Measurements from ENCODE around the gene TSPYL4.

The TSPYL4 gene

DNA sequence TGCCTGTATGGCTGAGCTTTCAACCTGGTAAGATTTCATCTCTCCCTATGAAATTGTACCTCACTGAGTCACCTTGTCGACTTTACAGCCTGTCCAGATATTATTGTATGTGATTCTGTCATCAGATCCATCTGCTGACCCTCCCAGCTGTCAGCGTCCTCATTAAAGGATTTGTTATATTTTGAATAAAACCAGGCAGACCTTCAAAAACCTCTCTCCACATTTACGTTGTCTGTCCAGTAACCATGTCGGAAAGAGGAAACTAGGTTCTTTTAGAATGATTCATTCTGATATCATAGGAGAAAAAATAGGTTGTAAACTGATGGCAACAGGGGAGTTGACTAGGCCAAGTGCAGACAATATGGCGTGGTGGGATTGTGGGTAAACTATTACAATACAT is 38.5 kb downstream of the TSPYL4 start:
- Histone ChIP-seq H3K4me3 (ENCODE audit: low read length) (no peak overlapping the region), H3K36me3 (ENCODE audit: control insufficient read depth, insufficient read depth, low read length) (no peaks in the 10 kb centered on the region), H3K9me3 (ENCODE audit: control insufficient read depth, low read length) (no peaks in the 10 kb centered on the region), H3K9ac (ENCODE audit: low read length) (no peak overlapping the region), H3K27me3 (ENCODE audit: control insufficient read depth, insufficient read depth, low read length) (no peaks in the 10 kb centered on the region), H3K4me1 (ENCODE audit: control insufficient read depth, insufficient read depth, low read length) (no peaks in the 10 kb centered on the region)

DNA sequence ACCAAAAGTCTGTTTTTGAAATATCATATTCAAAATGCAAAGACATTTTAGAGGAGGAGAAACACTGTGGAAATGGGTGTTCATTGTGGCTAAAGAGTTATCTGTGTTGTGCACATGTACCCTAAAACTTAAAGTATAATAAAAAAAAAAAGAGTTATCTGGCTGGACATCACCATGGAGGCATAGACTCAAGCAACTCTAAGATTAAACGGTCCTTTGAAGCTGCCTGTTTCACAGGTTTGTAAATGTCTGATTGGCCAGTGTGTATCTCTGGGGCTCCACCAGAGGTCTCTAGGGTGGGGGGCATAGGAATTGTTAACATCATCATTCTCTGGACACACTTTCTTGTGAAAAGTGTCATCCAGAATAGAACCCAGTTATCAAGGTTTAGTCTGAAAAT is 39.2 kb downstream of the TSPYL4 start:
- Histone ChIP-seq H3K4me3 (ENCODE audit: low read length) (no peak overlapping the region), H3K36me3 (ENCODE audit: control insufficient read depth, insufficient read depth, low read length) (no peaks in the 10 kb centered on the region)

DNA sequence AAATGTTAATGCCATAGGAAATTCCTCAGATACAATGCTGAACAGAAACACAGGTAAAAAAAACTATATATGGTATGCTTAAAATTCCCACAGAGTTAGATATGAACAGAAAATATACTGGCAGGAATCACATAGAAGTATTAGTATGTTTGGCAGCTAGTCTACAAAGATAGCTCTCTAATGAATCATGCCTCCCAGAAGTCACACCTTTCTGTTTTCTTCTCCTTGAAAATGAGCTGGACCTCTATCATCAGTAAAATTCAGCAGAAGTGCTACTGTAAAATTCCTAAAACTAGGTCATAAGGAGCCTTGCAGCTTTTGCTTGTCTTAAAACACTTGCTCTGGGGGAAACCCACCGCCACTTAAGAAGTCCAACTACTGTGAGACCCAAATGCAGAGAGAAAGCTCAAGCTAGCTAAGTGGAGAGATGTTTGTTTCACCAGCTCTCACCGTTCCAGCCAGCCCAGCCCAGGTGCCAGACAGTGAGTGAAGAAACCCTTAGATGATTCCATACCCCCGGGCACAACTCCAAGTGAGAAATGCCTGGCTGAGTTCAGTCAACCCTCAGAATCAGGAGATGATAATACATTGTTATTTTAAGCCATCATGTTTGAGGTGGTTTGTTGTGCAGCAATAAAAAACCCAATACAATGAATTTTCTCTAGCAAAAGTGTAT is 43.0 kb downstream of the TSPYL4 start:
- Histone ChIP-seq H3K9ac (ENCODE audit: low read length) (no peak overlapping the region), H3K27me3 (ENCODE audit: control insufficient read depth, insufficient read depth, low read length) (no peaks in the 10 kb centered on the region), H3K9me3 (ENCODE audit: control insufficient read depth, low read length) (no peaks in the 10 kb centered on the region), H3K4me1 (ENCODE audit: control insufficient read depth, insufficient read depth, low read length) (no peaks in the 10 kb centered on the region), H3K4me3 (ENCODE audit: low read length) (no peak overlapping the region), H3K36me3 (ENCODE audit: control insufficient read depth, insufficient read depth, low read length) (no peaks in the 10 kb centered on the region)

More for the DNA sequence above, 39.2 kb downstream of the TSPYL4 start:
- no peak overlapping the region for H3K9ac ChIP-seq (ENCODE audit: low read length)
- no peaks in the 10 kb centered on the region for H3K27me3 ChIP-seq (ENCODE audit: control insufficient read depth, insufficient read depth, low read length)
- no peaks in the 10 kb centered on the region for H3K4me1 ChIP-seq (ENCODE audit: control insufficient read depth, insufficient read depth, low read length)
- no peaks in the 10 kb centered on the region for H3K9me3 ChIP-seq (ENCODE audit: control insufficient read depth, low read length)

DNA sequence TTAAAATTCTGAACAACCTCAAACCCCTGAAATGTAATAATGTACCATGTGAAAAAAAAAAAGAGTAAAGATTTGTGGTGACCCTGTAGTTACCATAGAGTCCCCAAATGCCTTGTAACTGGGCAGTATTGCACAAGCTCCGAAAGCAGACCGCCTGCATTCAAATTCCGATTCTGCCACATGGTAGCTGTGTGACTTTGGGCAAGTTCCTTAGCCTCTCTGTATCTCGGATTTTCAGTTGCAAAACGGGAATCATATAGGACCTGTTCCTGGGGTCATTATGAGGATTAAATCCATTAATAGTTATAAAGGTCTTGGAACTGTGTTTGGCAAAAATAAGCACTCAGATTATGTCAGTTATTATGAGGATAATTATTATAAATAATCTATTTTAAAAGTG is 43.6 kb downstream of the TSPYL4 start:
- no peaks in the 10 kb centered on the region for H3K9me3 ChIP-seq (ENCODE audit: control insufficient read depth, low read length)
- H3K27me3 ChIP-seq (ENCODE audit: control insufficient read depth, insufficient read depth, low read length) = no peaks in the 10 kb centered on the region
- no peaks in the 10 kb centered on the region for H3K36me3 ChIP-seq (ENCODE audit: control insufficient read depth, insufficient read depth, low read length)
- H3K4me1 ChIP-seq (ENCODE audit: control insufficient read depth, insufficient read depth, low read length) = no peaks in the 10 kb centered on the region
- no peak overlapping the region for H3K4me3 ChIP-seq (ENCODE audit: low read length)
- H3K9ac ChIP-seq (ENCODE audit: low read length) = no peak overlapping the region

DNA sequence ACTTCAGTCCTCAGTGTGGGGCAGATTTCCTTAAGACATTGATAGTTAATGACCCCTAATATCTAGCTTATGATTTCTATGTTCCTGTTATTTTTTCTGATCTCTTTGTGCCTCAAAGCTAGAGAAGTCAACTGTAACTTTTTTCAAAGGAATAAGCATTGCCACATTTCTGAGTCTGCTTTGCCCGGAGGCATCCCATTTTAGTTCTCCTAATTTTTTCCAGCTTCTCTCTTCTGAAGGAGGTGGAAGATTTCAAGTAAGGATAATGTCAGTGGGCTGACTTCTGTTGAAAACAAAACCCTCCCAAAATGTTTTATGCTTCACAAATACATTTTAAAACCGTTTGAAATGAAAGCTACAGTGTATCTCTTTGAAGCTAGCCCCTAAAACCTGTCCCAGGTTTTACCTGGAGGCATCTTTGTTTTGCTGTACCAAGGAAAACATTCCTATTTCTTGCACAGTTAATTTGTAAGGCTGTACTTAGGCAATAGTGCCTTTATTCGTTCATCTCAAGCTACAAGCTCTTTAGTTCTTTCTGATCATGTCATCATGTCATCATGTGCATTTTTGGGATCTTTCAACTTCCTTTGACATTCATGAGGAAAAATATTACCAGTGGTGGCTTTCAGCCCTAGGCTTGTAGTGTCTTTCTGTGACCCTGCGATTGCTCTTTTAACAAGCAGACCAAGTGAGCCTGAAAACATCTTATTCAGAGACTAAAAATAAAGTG is 45.7 kb downstream of the TSPYL4 start:
- Histone ChIP-seq H3K9me3 (ENCODE audit: control insufficient read depth, low read length) (no peaks in the 10 kb centered on the region), H3K27me3 (ENCODE audit: control insufficient read depth, insufficient read depth, low read length) (no peaks in the 10 kb centered on the region), H3K4me3 (ENCODE audit: low read length) (no peak overlapping the region), H3K4me1 (ENCODE audit: control insufficient read depth, insufficient read depth, low read length) (no peaks in the 10 kb centered on the region), H3K36me3 (ENCODE audit: control insufficient read depth, insufficient read depth, low read length) (no peaks in the 10 kb centered on the region), H3K9ac (ENCODE audit: low read length) (no peak overlapping the region)

DNA sequence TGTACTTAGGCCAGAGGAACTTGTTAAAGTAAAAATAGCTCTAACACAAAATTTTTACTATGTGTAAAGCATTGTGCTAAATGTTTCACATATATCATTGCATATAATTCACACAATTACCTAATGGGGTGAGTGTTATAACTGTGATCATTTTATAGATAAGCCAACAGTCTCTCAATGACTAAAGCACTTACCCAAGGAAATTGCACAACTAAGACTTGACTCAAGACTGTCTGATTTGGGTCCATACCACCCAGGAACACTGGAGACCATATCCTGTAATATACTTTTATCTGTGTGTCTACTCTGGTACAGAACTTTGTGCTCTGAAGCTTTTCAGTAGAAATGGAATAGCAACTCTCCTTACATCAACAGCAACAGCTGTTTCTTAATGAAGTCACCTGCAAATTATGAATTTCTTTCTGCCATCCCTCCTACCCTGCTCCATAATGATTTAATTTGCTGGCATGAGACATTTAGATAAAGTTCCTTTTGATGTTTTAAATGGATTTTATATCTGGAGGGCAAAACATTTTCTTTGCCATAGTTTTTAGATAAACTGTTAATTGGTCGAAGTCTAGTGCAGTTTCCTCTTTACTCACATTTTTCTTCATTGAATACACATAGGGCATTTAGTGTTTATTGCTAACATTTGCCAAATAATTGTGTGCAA is 47.5 kb downstream of the TSPYL4 start:
- Histone ChIP-seq H3K9me3 (ENCODE audit: control insufficient read depth, low read length) (no peaks in the 10 kb centered on the region), H3K27me3 (ENCODE audit: control insufficient read depth, insufficient read depth, low read length) (no peaks in the 10 kb centered on the region), H3K36me3 (ENCODE audit: control insufficient read depth, insufficient read depth, low read length) (no peaks in the 10 kb centered on the region), H3K9ac (ENCODE audit: low read length) (no peak overlapping the region), H3K4me3 (ENCODE audit: low read length) (no peak overlapping the region), H3K4me1 (ENCODE audit: control insufficient read depth, insufficient read depth, low read length) (no peaks in the 10 kb centered on the region)

DNA sequence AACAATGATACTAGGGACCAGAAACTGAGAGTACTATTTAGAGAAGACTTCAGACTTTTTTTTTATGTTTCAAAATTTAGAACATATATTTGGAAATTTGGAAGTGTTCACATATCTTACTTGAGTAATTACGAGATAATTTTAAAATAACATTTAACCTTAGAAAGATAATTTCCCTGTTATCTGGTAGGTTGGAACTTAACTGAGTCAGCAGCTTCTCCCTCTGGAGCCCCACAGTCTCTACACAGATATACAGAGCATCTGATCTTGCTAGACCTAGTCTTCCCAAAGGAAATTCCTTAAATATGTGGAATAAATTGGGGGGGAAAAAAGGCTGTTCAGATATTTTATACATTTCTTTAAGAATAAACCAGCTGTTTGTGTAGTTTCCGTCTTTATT is 48.6 kb downstream of the TSPYL4 start:
- H3K9ac ChIP-seq (ENCODE audit: low read length) = no peak overlapping the region
- H3K4me3 ChIP-seq (ENCODE audit: low read length) = no peak overlapping the region
- no peaks in the 10 kb centered on the region for H3K27me3 ChIP-seq (ENCODE audit: control insufficient read depth, insufficient read depth, low read length)
- H3K9me3 ChIP-seq (ENCODE audit: control insufficient read depth, low read length) = no peaks in the 10 kb centered on the region
- H3K4me1 ChIP-seq (ENCODE audit: control insufficient read depth, insufficient read depth, low read length) = no peaks in the 10 kb centered on the region
- H3K36me3 ChIP-seq (ENCODE audit: control insufficient read depth, insufficient read depth, low read length) = no peaks in the 10 kb centered on the region

DNA sequence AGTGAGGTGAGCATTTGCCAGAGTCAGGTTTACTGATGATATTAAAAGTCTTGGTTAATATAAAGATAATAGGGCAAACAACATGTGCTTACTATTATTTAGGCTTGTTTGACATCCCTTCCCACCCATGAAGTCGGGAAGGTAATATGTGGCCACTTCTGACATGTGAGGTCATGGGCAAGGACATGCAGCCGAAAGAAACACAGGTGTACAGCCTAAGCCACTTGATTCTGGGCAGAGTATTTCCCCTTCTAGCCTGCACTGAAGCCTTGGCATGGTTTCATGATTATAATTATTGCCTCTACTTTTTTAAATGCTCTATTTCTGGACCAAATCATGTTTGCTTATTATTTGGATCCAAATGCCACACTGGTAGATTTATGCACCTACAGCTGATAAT is 52.3 kb downstream of the TSPYL4 start:
- no peaks in the 10 kb centered on the region for H3K36me3 ChIP-seq (ENCODE audit: control insufficient read depth, insufficient read depth, low read length)
- no peaks in the 10 kb centered on the region for H3K4me1 ChIP-seq (ENCODE audit: control insufficient read depth, insufficient read depth, low read length)
- no peaks in the 10 kb centered on the region for H3K9me3 ChIP-seq (ENCODE audit: control insufficient read depth, low read length)
- H3K27me3 ChIP-seq (ENCODE audit: control insufficient read depth, insufficient read depth, low read length) = no peaks in the 10 kb centered on the region
- no peak overlapping the region for H3K4me3 ChIP-seq (ENCODE audit: low read length)
- H3K9ac ChIP-seq (ENCODE audit: low read length) = no peak overlapping the region

DNA sequence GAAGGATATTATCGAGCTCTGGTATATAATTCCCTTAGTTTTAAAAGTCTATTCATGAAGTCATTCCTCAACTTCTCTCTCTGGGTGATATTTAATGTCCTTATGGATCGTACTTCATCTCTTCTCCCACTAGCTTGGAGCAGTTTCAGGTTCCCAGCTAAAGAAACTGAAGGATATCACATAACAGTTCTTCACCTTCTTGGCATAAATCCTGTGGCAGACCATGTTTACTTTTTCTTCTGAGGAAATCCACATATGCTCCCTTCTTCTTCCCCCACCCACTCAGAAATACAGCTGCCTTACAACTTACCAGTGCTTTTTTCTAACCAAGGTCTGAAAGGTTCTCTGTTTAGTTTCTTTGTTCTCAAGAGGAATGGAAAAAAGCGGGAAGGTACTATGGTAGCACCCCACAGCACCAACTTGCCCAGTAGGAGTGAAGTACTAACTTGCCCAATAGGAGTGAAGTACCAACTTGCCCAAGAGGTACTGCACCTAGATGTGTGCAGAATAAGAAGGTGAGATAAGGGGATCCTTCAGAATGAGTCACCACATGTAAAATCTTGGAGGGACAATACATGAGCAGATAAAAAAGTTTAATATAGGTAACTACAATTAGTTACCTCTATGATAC is 53.1 kb downstream of the TSPYL4 start:
- H3K9ac ChIP-seq (ENCODE audit: low read length) = no peak overlapping the region
- H3K27me3 ChIP-seq (ENCODE audit: control insufficient read depth, insufficient read depth, low read length) = no peaks in the 10 kb centered on the region
- no peak overlapping the region for H3K4me3 ChIP-seq (ENCODE audit: low read length)
- no peaks in the 10 kb centered on the region for H3K36me3 ChIP-seq (ENCODE audit: control insufficient read depth, insufficient read depth, low read length)
- no peaks in the 10 kb centered on the region for H3K9me3 ChIP-seq (ENCODE audit: control insufficient read depth, low read length)
- H3K4me1 ChIP-seq (ENCODE audit: control insufficient read depth, insufficient read depth, low read length) = no peaks in the 10 kb centered on the region

Data from mucosa of stomach (tissue), 1 donor.